ENCODE data around the gene KSR1. TPM values are rescaled to one million over a fixed set of nuclear protein-coding genes. Genes with fewer than 3 reads are reported as not detected.

The KSR1 gene
- total RNA-seq, 2 donors from 2014 or later, result 33.7 to 46.3 TPM

GRCh38 chr17:27573971-27574525, 117.8 kb downstream of the KSR1 start:
- Histone ChIP-seq H3K36me3 (ENCODE audit: control insufficient read depth, insufficient read depth, low read length) (peaks cover under 1% of the 10 kb centered on the region), H3K27ac (ENCODE audit: low read depth, low read length) (no peak overlapping the region), H3K4me1 (ENCODE audit: control insufficient read depth, insufficient read depth, low read length) (peaks cover 37% of the 10 kb centered on the region), H3K4me3 (ENCODE audit: low read length) (no peak overlapping the region), H3K27me3 (ENCODE audit: control insufficient read depth, insufficient read depth, low read length, poor library complexity, severe bottlenecking) (no peaks in the 10 kb centered on the region), H3K9me3 (ENCODE audit: control insufficient read depth, low read length) (no peaks in the 10 kb centered on the region), H3K9ac (ENCODE audit: extremely low read depth, low read length, poor library complexity, severe bottlenecking) (no peak overlapping the region)
- Mint-ChIP-seq H3K4me1 (peaks cover 89% of the 10 kb centered on the region), H3K27ac (peak overlapping the region; percentile 74), H3K27me3 (ENCODE audit: insufficient read depth) (no peaks in the 10 kb centered on the region), H3K4me3 (no peak overlapping the region), H3K36me3 (ENCODE audit: low read depth) (no peaks in the 10 kb centered on the region), H3K9me3 (no peaks in the 10 kb centered on the region)
- DNase-seq, result peak; percentile 56
- TF ChIP-seq, protein P1, sequence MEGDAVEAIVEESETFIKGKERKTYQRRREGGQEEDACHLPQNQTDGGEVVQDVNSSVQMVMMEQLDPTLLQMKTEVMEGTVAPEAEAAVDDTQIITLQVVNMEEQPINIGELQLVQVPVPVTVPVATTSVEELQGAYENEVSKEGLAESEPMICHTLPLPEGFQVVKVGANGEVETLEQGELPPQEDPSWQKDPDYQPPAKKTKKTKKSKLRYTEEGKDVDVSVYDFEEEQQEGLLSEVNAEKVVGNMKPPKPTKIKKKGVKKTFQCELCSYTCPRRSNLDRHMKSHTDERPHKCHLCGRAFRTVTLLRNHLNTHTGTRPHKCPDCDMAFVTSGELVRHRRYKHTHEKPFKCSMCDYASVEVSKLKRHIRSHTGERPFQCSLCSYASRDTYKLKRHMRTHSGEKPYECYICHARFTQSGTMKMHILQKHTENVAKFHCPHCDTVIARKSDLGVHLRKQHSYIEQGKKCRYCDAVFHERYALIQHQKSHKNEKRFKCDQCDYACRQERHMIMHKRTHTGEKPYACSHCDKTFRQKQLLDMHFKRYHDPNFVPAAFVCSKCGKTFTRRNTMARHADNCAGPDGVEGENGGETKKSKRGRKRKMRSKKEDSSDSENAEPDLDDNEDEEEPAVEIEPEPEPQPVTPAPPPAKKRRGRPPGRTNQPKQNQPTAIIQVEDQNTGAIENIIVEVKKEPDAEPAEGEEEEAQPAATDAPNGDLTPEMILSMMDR (conservative IDR thresholded peaks at IDR 0.05), result no peak
- WGBS, 2 experiments (ENCODE audit: insufficient coverage in 1 of 2, insufficient read length in 1 of 2), result 81 to 92% methylated on average over 2 to 4 of the region's 4 CpGs

- DNase-seq, result peak; percentile 38
- no peak overlapping the region for H3K9ac ChIP-seq (ENCODE audit: extremely low read depth, low read length, poor library complexity, severe bottlenecking)
- Mint-ChIP-seq H3K36me3 (ENCODE audit: low read depth) (no peaks in the 10 kb centered on the region), H3K27ac (no peak overlapping the region), H3K9me3 (no peaks in the 10 kb centered on the region), H3K4me1 (peaks cover 78% of the 10 kb centered on the region), H3K27me3 (ENCODE audit: insufficient read depth) (no peaks in the 10 kb centered on the region), H3K4me3 (no peak overlapping the region)
- H3K9me3 ChIP-seq (ENCODE audit: control insufficient read depth, low read length), result no peaks in the 10 kb centered on the region
- peaks cover 4% of the 10 kb centered on the region for H3K36me3 ChIP-seq (ENCODE audit: control insufficient read depth, insufficient read depth, low read length)
- no peak overlapping the region for H3K27ac ChIP-seq (ENCODE audit: low read depth, low read length)
- TF ChIP-seq, protein P1 (conservative IDR thresholded peaks at IDR 0.05), result no peak
- no peak overlapping the region for H3K4me3 ChIP-seq (ENCODE audit: low read length)
- H3K27me3 ChIP-seq (ENCODE audit: control insufficient read depth, insufficient read depth, low read length, poor library complexity, severe bottlenecking), result no peaks in the 10 kb centered on the region
- 57 to 90% methylated on average over 1 to 3 of the region's 3 CpGs for WGBS, 2 experiments (ENCODE audit: insufficient coverage in 1 of 2, insufficient read length in 1 of 2)
- H3K4me1 ChIP-seq (ENCODE audit: control insufficient read depth, insufficient read depth, low read length), result peaks cover 26% of the 10 kb centered on the region
Observed at GRCh38 chr17:27575096-27575911, 119.1 kb downstream of the KSR1 start.

DNA sequence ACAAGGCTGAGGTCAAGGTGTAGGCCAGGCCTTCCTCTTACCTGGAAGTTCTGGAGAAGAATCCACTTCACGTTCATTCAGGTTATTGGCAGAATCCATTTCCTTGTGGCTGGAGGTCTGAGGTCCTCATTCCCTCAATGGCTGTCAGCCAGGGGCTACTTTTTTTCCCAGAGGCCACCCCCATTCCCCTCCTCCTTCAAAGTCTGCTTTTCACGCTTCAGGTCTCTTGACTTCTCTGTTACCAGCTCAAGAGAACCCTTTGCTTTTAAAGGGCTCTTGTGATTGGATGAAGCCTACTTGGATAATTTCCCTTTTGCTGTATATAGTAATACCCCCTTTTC, 119.6 kb downstream of the KSR1 start:
- H3K4me1 Mint-ChIP-seq, result peaks cover 73% of the 10 kb centered on the region
- Histone ChIP-seq H3K9ac (ENCODE audit: extremely low read depth, low read length, poor library complexity, severe bottlenecking) (no peak overlapping the region), H3K4me3 (ENCODE audit: low read length) (no peak overlapping the region), H3K4me1 (ENCODE audit: control insufficient read depth, insufficient read depth, low read length) (peaks cover 21% of the 10 kb centered on the region), H3K27ac (ENCODE audit: low read depth, low read length) (no peak overlapping the region), H3K9me3 (ENCODE audit: control insufficient read depth, low read length) (no peaks in the 10 kb centered on the region), H3K36me3 (ENCODE audit: control insufficient read depth, insufficient read depth, low read length) (peaks cover 4% of the 10 kb centered on the region), H3K27me3 (ENCODE audit: control insufficient read depth, insufficient read depth, low read length, poor library complexity, severe bottlenecking) (no peaks in the 10 kb centered on the region)
- no peak overlapping the region for H3K27ac Mint-ChIP-seq
- DNase-seq, result no peak
- H3K27me3 Mint-ChIP-seq (ENCODE audit: insufficient read depth), result no peaks in the 10 kb centered on the region
- no peaks in the 10 kb centered on the region for H3K9me3 Mint-ChIP-seq
- WGBS, 2 experiments (ENCODE audit: insufficient coverage in 1 of 2, insufficient read length in 1 of 2), result 98 to 100% methylated on average over 1 to 2 of the region's 2 CpGs
- TF ChIP-seq, protein P1 (conservative IDR thresholded peaks at IDR 0.05), result no peak
- H3K36me3 Mint-ChIP-seq (ENCODE audit: low read depth), result no peaks in the 10 kb centered on the region
- H3K4me3 Mint-ChIP-seq, result no peak overlapping the region
